ENCODE measurements around the gene BCDIN3D. TPM values are rescaled to one million over a fixed set of nuclear protein-coding genes. Genes with fewer than 3 reads are reported as not detected.

BCDIN3D gene, protein sequence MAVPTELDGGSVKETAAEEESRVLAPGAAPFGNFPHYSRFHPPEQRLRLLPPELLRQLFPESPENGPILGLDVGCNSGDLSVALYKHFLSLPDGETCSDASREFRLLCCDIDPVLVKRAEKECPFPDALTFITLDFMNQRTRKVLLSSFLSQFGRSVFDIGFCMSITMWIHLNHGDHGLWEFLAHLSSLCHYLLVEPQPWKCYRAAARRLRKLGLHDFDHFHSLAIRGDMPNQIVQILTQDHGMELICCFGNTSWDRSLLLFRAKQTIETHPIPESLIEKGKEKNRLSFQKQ
- 4.5 and 5.6 TPM in 2 replicates for total RNA-seq
- 3.5 and 5.0 TPM in 2 replicates for polyA plus RNA-seq

DNA sequence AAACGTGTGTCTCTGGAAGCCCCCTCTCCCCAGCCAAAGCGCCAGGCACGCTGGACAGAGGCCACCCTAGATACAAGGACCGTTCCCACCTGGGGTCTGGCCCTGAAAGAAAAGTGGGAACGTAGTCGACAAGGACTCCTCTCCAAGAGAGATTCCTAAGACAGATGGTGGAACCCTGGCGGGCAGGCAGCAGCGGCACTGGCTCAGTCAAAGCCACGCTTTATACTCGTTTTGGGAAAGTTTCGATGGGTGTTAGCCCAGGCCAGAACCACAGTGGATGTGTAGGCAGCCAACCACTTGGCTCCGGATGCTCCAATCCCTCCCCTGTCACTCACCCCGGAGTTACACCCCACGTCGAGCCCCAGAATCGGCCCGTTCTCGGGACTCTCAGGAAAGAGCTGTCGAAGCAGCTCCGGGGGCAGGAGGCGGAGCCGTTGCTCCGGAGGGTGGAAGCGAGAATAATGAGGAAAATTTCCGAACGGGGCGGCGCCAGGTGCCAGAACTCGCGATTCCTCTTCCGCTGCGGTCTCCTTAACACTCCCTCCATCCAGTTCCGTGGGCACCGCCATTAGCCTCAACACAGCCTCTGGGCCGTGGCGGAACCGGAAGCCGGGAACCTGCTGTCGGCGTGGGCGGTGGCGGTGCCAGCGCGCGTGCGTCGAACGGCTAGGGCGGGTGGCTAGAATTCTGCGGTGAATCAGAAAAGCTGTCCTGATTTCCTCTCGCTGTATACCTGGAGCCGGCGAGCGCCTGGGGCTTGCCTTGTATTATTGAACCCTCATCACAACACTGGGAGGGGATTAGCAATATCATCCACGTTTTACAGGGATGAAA lies at the start of gene BCDIN3D:
BCDIN3D (minus strand) TSS at position 588 of the 834 bp plus-strand sequence; CDS start at position 569, 19 bp downstream.
- H3K4me1 ChIP-seq (ENCODE audit: insufficient read depth): peaks cover 10% of the 10 kb centered on the region
- TF ChIP-seq EZH2phosphoT487 (IDR thresholded peaks at IDR 0.05; ENCODE audit: low read depth, severe bottlenecking, unreplicated experiment): no peak
- TF ChIP-seq EZH2 (IDR thresholded peaks at IDR 0.05; ENCODE audit: borderline replicate concordance): no peak
- TF ChIP-seq, protein P1, sequence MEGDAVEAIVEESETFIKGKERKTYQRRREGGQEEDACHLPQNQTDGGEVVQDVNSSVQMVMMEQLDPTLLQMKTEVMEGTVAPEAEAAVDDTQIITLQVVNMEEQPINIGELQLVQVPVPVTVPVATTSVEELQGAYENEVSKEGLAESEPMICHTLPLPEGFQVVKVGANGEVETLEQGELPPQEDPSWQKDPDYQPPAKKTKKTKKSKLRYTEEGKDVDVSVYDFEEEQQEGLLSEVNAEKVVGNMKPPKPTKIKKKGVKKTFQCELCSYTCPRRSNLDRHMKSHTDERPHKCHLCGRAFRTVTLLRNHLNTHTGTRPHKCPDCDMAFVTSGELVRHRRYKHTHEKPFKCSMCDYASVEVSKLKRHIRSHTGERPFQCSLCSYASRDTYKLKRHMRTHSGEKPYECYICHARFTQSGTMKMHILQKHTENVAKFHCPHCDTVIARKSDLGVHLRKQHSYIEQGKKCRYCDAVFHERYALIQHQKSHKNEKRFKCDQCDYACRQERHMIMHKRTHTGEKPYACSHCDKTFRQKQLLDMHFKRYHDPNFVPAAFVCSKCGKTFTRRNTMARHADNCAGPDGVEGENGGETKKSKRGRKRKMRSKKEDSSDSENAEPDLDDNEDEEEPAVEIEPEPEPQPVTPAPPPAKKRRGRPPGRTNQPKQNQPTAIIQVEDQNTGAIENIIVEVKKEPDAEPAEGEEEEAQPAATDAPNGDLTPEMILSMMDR (IDR thresholded peaks at IDR 0.05; ENCODE audit: poor library complexity): no peak
- H3K36me3 ChIP-seq (replicated peaks; ENCODE audit: insufficient read depth, low read depth): no peaks in the 10 kb centered on the region
- H3K9me2 ChIP-seq (replicated peaks; ENCODE audit: insufficient read depth): no peaks in the 10 kb centered on the region
- H3K4me3 ChIP-seq: peak within 1 kb of the TSS; percentile 66
- peak within 1 kb of the TSS; percentile 80 for H2AFZ ChIP-seq
- no peaks in the 10 kb centered on the region for H3K9me3 ChIP-seq (ENCODE audit: low read depth)
- H3K27me3 ChIP-seq: peaks cover under 1% of the 10 kb centered on the region
- H3K27ac ChIP-seq: peak within 1 kb of the TSS; percentile 93
- H4K20me1 ChIP-seq (ENCODE audit: insufficient read depth, poor library complexity, severe bottlenecking): no peaks in the 10 kb centered on the region
- WGBS (ENCODE audit: low lambda C conversion rate, missing lambda C conversion rate): under 1% methylated on average over 55 of the region's 55 CpGs
- H3K79me2 ChIP-seq: peaks cover 22% of the 10 kb centered on the region
- DNase-seq (ENCODE audit: low spot score): peak; percentile 96
- peak within 1 kb of the TSS; percentile 87 for H3K4me2 ChIP-seq

DNA sequence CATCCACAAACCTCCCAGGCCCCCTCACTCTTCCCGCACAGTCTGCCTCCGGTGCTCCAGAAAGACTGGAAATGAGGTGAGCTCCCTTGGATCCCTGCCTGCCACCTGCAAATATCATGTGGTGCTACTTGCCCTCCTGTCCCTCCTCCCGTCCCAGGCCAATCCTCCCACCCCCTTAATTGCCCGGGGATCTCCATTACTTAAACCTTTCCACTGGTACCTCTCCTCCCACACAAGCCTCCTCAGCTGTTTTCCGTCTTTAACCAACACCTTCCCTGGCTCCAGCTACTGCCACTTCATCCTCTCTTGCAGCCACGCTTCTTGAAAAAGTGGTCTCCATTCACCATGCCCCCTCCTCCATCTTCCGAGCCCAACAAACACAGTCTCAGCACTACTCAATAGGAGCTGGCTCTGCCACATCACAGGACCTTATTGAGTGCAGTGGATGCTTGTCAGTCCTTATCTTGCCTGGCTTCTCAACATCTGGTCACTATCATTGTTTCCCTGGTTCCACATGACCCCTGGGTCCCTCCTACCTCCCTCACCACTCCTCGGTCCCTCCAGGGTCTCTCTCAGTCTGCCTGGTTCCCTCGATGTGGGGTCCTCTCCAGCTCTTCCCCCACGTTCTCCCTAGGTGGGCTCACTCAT lies 49.3 kb upstream of the BCDIN3D start:
- 61% methylated on average over 10 of the region's 10 CpGs for WGBS (ENCODE audit: low lambda C conversion rate, missing lambda C conversion rate)
- no peaks in the 10 kb centered on the region for H3K79me2 ChIP-seq
- H3K9me2 ChIP-seq (replicated peaks; ENCODE audit: insufficient read depth): no peaks in the 10 kb centered on the region
- no peak for DNase-seq (ENCODE audit: low spot score)
- no peaks in the 10 kb centered on the region for H3K9me3 ChIP-seq (ENCODE audit: low read depth)
- no peaks in the 10 kb centered on the region for H3K27me3 ChIP-seq
- TF ChIP-seq EZH2phosphoT487 (IDR thresholded peaks at IDR 0.05; ENCODE audit: low read depth, severe bottlenecking, unreplicated experiment): no peak
- TF ChIP-seq, protein P1 (IDR thresholded peaks at IDR 0.05; ENCODE audit: poor library complexity): no peak
- TF ChIP-seq EZH2 (IDR thresholded peaks at IDR 0.05; ENCODE audit: borderline replicate concordance): no peak
- H2AFZ ChIP-seq: no peak overlapping the region
- no peaks in the 10 kb centered on the region for H3K36me3 ChIP-seq (replicated peaks; ENCODE audit: insufficient read depth, low read depth)
- no peak overlapping the region for H3K27ac ChIP-seq
- no peak overlapping the region for H3K4me3 ChIP-seq
- no peaks in the 10 kb centered on the region for H4K20me1 ChIP-seq (ENCODE audit: insufficient read depth, poor library complexity, severe bottlenecking)
- H3K4me2 ChIP-seq: no peak overlapping the region
- no peaks in the 10 kb centered on the region for H3K4me1 ChIP-seq (ENCODE audit: insufficient read depth)

DNA sequence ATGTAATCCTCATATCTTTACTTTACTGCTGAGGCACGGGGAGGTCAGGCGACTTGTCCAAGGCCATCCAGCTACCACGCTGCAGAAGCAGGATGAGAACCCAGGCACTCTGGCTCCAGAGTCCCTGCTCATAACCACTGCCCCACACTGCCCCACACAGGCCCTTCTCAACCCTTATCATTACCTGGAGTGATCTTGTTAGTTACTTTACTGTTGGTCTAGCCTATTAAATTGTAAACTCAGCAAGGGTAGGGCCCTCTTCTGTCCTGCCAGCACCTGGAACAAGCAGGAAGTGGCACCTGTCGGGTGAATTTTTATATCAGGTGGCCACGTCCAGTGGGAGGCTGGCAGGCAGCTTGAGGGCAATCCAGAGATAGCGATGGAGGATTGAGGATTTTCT lies 48.6 kb upstream of the BCDIN3D start:
- Histone ChIP-seq H3K36me3 (replicated peaks; ENCODE audit: insufficient read depth, low read depth) (no peaks in the 10 kb centered on the region), H3K4me2 (no peak overlapping the region), H3K9me3 (ENCODE audit: low read depth) (no peaks in the 10 kb centered on the region), H3K4me3 (no peak overlapping the region), H3K4me1 (ENCODE audit: insufficient read depth) (no peaks in the 10 kb centered on the region), H2AFZ (no peak overlapping the region), H3K27me3 (no peaks in the 10 kb centered on the region), H3K27ac (no peak overlapping the region), H4K20me1 (ENCODE audit: insufficient read depth, poor library complexity, severe bottlenecking) (no peaks in the 10 kb centered on the region), H3K9me2 (replicated peaks; ENCODE audit: insufficient read depth) (no peaks in the 10 kb centered on the region), H3K79me2 (no peaks in the 10 kb centered on the region)
- WGBS (ENCODE audit: low lambda C conversion rate, missing lambda C conversion rate): 65% methylated on average over 6 of the region's 6 CpGs
- DNase-seq (ENCODE audit: low spot score): no peak
- TF ChIP-seq, protein P1 (IDR thresholded peaks at IDR 0.05; ENCODE audit: poor library complexity): no peak
- TF ChIP-seq EZH2phosphoT487 (IDR thresholded peaks at IDR 0.05; ENCODE audit: low read depth, severe bottlenecking, unreplicated experiment) (no peak), EZH2 (IDR thresholded peaks at IDR 0.05; ENCODE audit: borderline replicate concordance) (no peak)

Measured in hepatocyte (in vitro differentiated cells).